Bronchial smooth muscle cell (primary cell): ENCODE results near the gene ZP4. TPM values are rescaled to one million over a fixed set of nuclear protein-coding genes. Genes with fewer than 3 reads are reported as not detected.

Experiments
- total RNA-seq: library from RNA; depleted of rRNA; stranded (reverse); fragments of >200 nt; gene quantifications from 2 replicates; pipeline ENCODE4 v1.2.1, GENCODE V29; 2014

ZP4 gene
- not detected in 2 replicates for total RNA-seq

GRCh38 chr1:237890822-237891221 lies at the start of gene ZP4:
Gene ZP4 (minus strand): TSS chr1:237890922. CDS start chr1:237890635, 287 bp downstream.

